Parathyroid adenoma (tissue), 2 donors: ENCODE results near the gene STYXL2.

Experiments
- H2AFZ ChIP-seq: fragments of 300-600 bp; sonication (generic); one replicate; pipeline ENCODE4 v1.7.0; 2017; ENCODE audit warnings: antibody characterized with exemption, mild to moderate bottlenecking
- H3K27ac ChIP-seq: fragments of 300-600 bp; sonication (generic); one replicate; pipeline ENCODE4 v1.7.0; 2017
- H3K27me3 ChIP-seq: fragments of 300-600 bp; sonication (generic); one replicate; pipeline ENCODE4 v1.7.0; 2017; ENCODE audit warnings: low read length; ENCODE audit not compliant: control insufficient read depth, insufficient read depth
- H3K36me3 ChIP-seq: fragments of 300-600 bp; sonication (generic); one replicate; pipeline ENCODE4 v1.7.0; 2017; ENCODE audit warnings: low read length; ENCODE audit not compliant: control insufficient read depth, insufficient read depth
- H3K4me1 ChIP-seq: fragments of 300-600 bp; sonication (generic); one replicate; pipeline ENCODE4 v1.7.0; 2017; ENCODE audit warnings: control low read depth
- H3K4me2 ChIP-seq: fragments of 300-600 bp; sonication (generic); one replicate; pipeline ENCODE4 v1.7.0; 2017; ENCODE audit warnings: low read length
- H3K4me3 ChIP-seq: fragments of 300-600 bp; sonication (generic); one replicate; pipeline ENCODE4 v1.7.0; 2017; ENCODE audit warnings: low read depth, low read length
- H3K79me2 ChIP-seq: fragments of 300-600 bp; sonication (generic); one replicate; pipeline ENCODE4 v1.7.0; 2017; ENCODE audit warnings: control low read depth
- H3K9ac ChIP-seq: fragments of 300-600 bp; sonication (generic); one replicate; pipeline ENCODE4 v1.7.0; 2017; ENCODE audit warnings: mild to moderate bottlenecking
- H3K9me3 ChIP-seq: fragments of 300-600 bp; sonication (generic); one replicate; pipeline ENCODE4 v1.7.0; 2017; ENCODE audit warnings: low read length; ENCODE audit not compliant: control insufficient read depth
- CTCF ChIP-seq: fragments of 300-600 bp; sonication (generic); IDR thresholded peaks from one replicate; pipeline ENCODE4 v1.7.0; 2017; ENCODE audit warnings: antibody characterized with exemption, mild to moderate bottlenecking
- donor health status: primary hyperparathyroidism.

STYXL2 gene

DNA sequence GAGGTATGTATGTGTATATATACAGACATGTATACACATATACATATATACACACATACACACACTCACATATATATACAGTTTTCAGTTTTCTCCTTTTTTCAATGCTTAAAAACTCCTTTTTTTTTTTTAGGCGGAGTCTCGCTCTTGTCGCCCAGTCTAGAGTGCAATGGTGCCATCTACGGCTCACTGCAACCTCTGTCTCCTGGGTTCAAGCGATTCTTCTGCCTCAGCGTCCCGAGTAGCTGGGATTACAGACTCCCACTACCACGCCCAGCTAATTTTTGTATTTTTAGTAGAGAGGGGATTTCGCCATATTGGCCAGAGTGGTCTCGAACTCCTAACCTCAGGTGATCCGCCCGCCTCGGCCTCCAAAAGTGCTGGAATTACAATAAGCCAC lies 27.0 kb downstream of the STYXL2 start:
- H2AFZ ChIP-seq: no peak overlapping the region
- H3K4me1 ChIP-seq: no peaks in the 10 kb centered on the region
- no peak overlapping the region for H3K4me3 ChIP-seq
- TF ChIP-seq CTCF: no peak
- no peak overlapping the region for H3K27ac ChIP-seq
- H3K79me2 ChIP-seq: no peaks in the 10 kb centered on the region
- no peak overlapping the region for H3K9ac ChIP-seq
- H3K9me3 ChIP-seq: no peaks in the 10 kb centered on the region
- H3K4me2 ChIP-seq: no peak overlapping the region
- no peaks in the 10 kb centered on the region for H3K36me3 ChIP-seq
- H3K27me3 ChIP-seq: no peaks in the 10 kb centered on the region

GRCh38 chr1:167121375-167122120 lies 27.7 kb downstream of the STYXL2 start:
- H2AFZ ChIP-seq: no peak overlapping the region
- H3K79me2 ChIP-seq: no peaks in the 10 kb centered on the region
- TF ChIP-seq CTCF: no peak
- no peaks in the 10 kb centered on the region for H3K27me3 ChIP-seq
- H3K9ac ChIP-seq: no peak overlapping the region
- H3K4me2 ChIP-seq: peak overlapping the region; percentile 21
- H3K4me3 ChIP-seq: no peak overlapping the region
- H3K9me3 ChIP-seq: no peaks in the 10 kb centered on the region
- no peaks in the 10 kb centered on the region for H3K36me3 ChIP-seq
- H3K27ac ChIP-seq: no peak overlapping the region
- H3K4me1 ChIP-seq: no peaks in the 10 kb centered on the region

GRCh38 chr1:167122121-167122480 lies 28.2 kb downstream of the STYXL2 start:
- H3K36me3 ChIP-seq: no peaks in the 10 kb centered on the region
- no peaks in the 10 kb centered on the region for H3K79me2 ChIP-seq
- no peak for TF ChIP-seq CTCF
- H3K4me3 ChIP-seq: no peak overlapping the region
- no peaks in the 10 kb centered on the region for H3K9me3 ChIP-seq
- no peak overlapping the region for H3K4me2 ChIP-seq
- H3K27ac ChIP-seq: no peak overlapping the region
- no peak overlapping the region for H3K9ac ChIP-seq
- H2AFZ ChIP-seq: no peak overlapping the region
- H3K27me3 ChIP-seq: no peaks in the 10 kb centered on the region
- H3K4me1 ChIP-seq: no peaks in the 10 kb centered on the region

- no peak overlapping the region for H3K4me2 ChIP-seq
These were observed 28.7 kb downstream of the STYXL2 start for GRCh38 chr1:167122568-167122967.

More at GRCh38 chr1:167122568-167122967, 28.7 kb downstream of the STYXL2 start:
- H3K36me3 ChIP-seq: no peaks in the 10 kb centered on the region
- no peak overlapping the region for H3K4me3 ChIP-seq
- no peak overlapping the region for H3K9ac ChIP-seq
- TF ChIP-seq CTCF: no peak
- H2AFZ ChIP-seq: no peak overlapping the region
- H3K27ac ChIP-seq: no peak overlapping the region
- H3K9me3 ChIP-seq: no peaks in the 10 kb centered on the region
- H3K79me2 ChIP-seq: no peaks in the 10 kb centered on the region
- H3K4me1 ChIP-seq: no peaks in the 10 kb centered on the region
- H3K27me3 ChIP-seq: no peaks in the 10 kb centered on the region
